AG09319 (cell line): Measurements from ENCODE around the gene CHRM1.
"Not testable (repeated sequence)": the region's sequence is repeated elsewhere in the genome, so short reads cannot be mapped to it uniquely, and the experiment has no call there.

Source experiments
- DNase-seq: peaks from one replicate; pipeline ENCODE4 v3.0.0-alpha.2; 2010; ENCODE audit warnings: low read depth; ENCODE audit errors: extremely low read depth
- CTCF ChIP-seq: IDR thresholded peaks from 2 replicates; pipeline ENCODE4 v1.5.1; 2011; ENCODE audit warnings: low read depth, mild to moderate bottlenecking, inconsistent platforms, low read length, moderate library complexity

The CHRM1 gene

DNA sequence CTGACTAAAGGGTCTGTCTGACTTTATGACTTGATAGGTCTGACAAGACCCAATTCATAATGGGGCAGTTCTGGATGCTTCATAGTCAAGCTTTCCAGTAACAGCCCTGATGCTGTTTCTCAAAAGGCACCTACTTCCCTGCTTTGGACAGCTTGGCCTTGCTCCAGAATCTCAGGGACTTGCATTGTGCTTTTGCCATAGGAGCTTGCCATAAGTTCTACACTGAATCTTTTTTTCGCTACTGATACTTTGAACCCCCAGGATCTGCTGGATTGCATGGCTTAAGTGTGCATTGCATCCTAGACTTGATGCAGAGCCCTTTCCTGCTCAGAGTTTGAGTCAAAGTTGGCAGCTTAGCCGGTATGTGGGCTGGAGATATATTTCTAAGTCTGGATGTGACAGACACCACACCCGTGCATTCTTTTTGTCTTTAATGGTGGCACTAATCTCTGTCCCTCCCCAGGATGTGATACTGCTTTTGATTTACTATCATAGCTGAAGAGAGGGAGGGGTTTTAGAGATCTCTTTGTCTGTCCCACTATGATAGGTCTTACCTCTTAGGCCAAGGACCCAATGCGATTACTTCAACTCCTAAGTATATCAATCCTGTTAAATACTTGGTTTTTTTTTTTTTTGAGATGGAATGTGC, 57.4 kb downstream of the CHRM1 start:
- no peak for TF ChIP-seq CTCF
- DNase-seq, result no peak

DNA sequence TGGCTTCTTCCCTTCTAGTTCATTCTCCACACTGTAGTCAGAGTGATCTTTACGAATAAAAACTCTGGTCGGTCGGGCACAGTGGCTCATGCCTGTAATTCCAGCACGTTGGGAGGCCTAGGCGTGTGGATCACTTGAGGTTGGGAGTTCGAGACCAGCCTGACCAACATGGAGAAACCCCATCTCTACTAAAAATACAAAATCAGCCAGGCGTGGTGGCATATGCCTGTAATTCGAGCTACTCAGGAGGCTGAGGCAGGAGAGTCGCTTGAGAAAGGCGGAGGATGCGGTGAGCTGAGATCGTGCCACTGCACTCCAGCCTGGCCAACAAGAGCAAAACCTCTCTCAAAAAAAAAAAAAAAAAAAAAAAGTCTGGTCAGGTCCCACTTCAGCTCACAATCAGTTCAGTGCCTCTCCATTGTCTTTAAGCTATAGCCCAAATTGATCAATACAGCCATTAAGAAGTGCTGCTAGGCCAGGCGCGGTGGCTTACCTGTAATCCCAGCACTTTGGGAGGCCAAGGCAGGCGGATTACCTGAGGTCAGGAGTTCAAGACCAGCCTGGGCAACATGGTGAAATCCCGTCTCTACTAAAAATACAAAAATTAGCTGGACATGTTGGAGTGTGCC, 59.5 kb downstream of the CHRM1 start:
- not testable (repeated sequence) for DNase-seq

DNA sequence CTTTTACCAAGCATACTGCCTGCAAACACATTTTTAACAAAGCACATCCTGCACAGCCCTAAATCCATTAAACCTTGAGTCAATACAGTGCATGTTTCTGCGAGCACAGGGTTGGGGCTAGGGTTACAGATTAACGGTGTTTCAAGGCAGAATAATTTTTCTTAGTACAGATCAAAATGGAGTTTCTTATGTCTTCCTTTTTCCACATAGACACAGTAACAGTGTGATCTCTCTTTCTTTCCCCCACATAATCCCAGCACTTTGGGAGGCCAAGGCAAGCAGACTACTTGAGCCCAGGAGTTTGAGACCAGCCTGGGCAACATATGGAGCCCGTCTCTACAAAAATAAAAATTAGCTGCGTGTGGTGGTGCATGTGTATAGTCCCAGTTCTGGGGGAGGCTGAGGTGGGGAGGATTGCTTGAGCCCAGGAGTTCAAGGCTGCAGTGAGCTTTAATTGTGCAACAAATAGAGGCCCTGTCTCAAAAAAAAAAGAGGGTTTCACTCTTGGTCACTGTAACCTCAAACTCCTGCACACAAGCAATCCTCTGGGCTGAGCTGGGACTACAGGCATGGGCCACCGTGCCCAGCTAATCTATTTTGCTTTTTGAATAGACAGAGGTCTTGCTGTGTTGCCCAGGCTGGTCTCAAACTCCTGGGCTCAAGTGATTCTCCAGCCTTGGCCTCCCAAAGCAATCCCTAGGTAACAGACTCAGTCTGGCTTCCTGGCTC, 60.2 kb downstream of the CHRM1 start:
- DNase-seq, result no peak
- TF ChIP-seq CTCF, result no peak

DNA sequence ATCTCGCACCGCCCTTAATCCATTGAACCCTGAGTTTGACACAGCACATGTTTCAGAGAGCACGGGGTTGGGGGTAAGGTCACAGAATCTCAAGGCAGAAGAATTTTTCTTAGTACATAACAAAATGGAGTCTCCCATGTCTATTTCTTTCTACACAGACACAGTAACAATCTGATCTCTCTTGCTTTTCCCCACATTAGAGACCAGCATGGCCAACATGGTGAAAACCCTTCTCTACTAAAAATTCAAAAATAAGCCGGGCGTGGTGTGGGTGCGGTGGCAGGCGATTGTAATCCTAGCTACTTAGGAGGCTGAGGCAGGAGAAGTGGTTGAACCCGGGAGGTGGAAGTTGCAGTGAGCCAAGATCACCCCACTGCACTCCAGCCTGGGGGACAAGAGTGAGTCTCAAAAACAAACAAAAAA, 61.9 kb downstream of the CHRM1 start:
- not testable (repeated sequence) for DNase-seq
